T-helper 1 cell treated with Interleukin-12 subunit alpha and Interleukin-12 subunit beta and Interleukin-4 antibody, amounts not matched to agents 30 μg/mL and 1 μg/mL, for 36 hours (primary cell): ENCODE results near the gene MYOM3.
"Not testable (repeated sequence)": the region's sequence is repeated elsewhere in the genome, so short reads cannot be mapped to it uniquely, and the experiment has no call there.

ENCODE experiments used
- H3K27ac Mint-ChIP-seq: one replicate; pipeline ENCODE4 v1.8.0; 2021; ENCODE audit warnings: mild to moderate bottlenecking, mixed read lengths
- H3K27me3 Mint-ChIP-seq: one replicate; pipeline ENCODE4 v1.8.0; 2021; ENCODE audit warnings: low read depth, mixed read lengths
- H3K36me3 Mint-ChIP-seq: one replicate; pipeline ENCODE4 v1.8.0; 2021; ENCODE audit warnings: low read depth, mixed read lengths
- H3K4me1 Mint-ChIP-seq: one replicate; pipeline ENCODE4 v1.8.0; 2021; ENCODE audit warnings: low read depth, mixed read lengths
- H3K4me3 Mint-ChIP-seq: one replicate; pipeline ENCODE4 v1.8.0; 2021; ENCODE audit warnings: mild to moderate bottlenecking, moderate library complexity, mixed read lengths
- H3K9me3 Mint-ChIP-seq: one replicate; pipeline ENCODE4 v1.8.0; 2021; ENCODE audit warnings: mixed read lengths

Gene MYOM3

DNA sequence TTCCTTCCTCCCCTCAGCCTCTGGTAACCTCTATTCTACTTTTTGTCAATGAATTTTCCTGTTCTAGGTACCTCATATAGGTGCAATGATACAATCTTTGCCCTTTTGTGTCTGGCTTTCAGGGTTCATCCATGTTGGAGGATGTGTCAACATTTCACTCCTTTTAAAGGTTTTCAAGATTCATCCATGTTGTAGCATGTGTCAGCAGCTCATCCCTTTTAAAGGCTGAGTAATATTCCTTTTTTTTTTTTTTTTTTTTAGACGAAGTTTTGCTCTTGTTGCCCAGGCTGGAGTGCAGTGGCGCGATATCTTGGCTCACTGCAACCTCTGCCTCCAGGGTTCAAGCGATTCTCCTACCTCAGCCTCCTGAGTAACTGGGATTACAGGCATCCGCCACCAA lies 67.3 kb downstream of the MYOM3 start:
- not testable (repeated sequence) for H3K27ac Mint-ChIP-seq, H3K4me3 Mint-ChIP-seq, H3K4me1 Mint-ChIP-seq, H3K9me3 Mint-ChIP-seq, H3K36me3 Mint-ChIP-seq
- peaks cover 11% of the 10 kb centered on the region for H3K27me3 Mint-ChIP-seq

DNA sequence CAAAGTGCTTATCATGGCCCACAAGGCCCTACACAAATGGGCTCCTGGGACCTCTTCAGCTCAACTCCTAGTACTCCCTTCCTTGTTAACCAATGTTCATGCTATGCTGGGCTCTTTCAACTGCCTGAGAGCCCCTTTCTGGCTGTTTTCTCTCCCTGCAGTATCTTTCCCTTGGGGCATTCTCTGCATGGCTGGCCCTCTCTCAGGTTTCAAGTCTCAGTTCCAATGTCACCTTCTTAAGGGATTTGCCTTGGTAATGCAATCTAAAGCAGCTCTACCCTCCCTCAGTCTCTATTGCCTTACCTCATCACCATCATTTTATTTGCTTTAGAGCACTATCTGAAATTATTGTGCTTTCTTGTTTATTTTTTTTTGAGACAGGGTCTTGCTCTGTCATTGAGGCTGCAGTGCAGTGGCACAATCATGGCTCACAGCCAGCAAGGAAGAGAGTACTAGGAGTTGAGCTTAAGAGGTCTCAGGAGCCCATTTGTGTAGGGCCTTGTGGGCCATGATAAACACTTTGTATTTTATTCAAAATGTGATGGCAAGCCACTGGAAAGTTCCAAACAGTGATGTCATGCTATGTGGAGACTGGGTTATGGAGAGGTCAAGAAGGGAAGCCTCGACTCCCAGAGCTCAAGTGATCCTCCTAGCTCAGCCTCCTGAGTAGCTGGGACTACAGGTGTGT lies 68.4 kb downstream of the MYOM3 start:
- H3K9me3 Mint-ChIP-seq, result no peaks in the 10 kb centered on the region
- no peaks in the 10 kb centered on the region for H3K36me3 Mint-ChIP-seq
- H3K4me3 Mint-ChIP-seq, result no peak overlapping the region
- no peak overlapping the region for H3K27ac Mint-ChIP-seq
- H3K4me1 Mint-ChIP-seq, result no peaks in the 10 kb centered on the region
- peaks cover 13% of the 10 kb centered on the region for H3K27me3 Mint-ChIP-seq

DNA sequence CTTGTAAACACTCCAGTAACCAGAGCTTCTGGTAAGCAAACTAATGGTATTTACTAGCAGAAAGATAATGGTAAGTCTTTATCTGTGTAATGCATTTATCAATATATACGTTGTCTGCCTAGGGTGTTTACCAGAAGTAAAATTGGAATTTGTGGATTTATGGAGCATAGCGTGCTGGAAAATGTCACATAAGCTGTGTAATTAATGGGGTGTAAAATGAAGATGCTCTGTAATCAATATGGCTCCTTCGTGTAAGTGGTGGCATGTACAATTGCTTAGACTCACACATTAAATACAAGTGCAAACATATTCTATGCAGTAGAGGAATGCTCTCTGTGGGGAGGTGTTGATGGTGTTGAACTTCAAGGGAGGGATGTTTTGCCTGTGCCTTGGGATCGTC lies 69.6 kb downstream of the MYOM3 start:
- H3K27ac Mint-ChIP-seq, result no peak overlapping the region
- H3K27me3 Mint-ChIP-seq, result peaks cover 13% of the 10 kb centered on the region
- no peaks in the 10 kb centered on the region for H3K36me3 Mint-ChIP-seq
- H3K4me3 Mint-ChIP-seq, result no peak overlapping the region
- no peaks in the 10 kb centered on the region for H3K9me3 Mint-ChIP-seq
- no peaks in the 10 kb centered on the region for H3K4me1 Mint-ChIP-seq

DNA sequence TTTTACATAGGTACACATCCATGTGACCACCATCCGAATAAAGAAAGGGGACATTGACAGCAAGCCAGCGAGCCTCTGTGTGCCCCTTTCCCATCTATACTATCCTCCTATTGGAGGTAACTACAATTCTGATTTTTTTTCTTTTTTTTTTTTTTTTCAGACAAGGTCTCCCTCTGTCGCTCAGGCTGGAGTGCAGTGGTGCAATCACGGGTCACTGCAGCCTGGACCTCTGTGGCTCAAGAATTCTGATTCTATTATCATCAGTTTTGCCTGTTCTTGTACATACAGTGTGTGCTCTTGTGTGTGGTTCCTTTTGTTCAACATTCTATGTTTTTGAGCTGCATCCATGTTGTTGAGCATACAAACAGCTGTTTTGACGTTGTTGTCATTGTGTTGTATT lies 75.8 kb downstream of the MYOM3 start:
- Mint-ChIP-seq H3K36me3 (no peaks in the 10 kb centered on the region), H3K4me1 (no peaks in the 10 kb centered on the region), H3K9me3 (no peaks in the 10 kb centered on the region), H3K4me3 (no peak overlapping the region), H3K27ac (no peak overlapping the region), H3K27me3 (peaks cover 18% of the 10 kb centered on the region)

DNA sequence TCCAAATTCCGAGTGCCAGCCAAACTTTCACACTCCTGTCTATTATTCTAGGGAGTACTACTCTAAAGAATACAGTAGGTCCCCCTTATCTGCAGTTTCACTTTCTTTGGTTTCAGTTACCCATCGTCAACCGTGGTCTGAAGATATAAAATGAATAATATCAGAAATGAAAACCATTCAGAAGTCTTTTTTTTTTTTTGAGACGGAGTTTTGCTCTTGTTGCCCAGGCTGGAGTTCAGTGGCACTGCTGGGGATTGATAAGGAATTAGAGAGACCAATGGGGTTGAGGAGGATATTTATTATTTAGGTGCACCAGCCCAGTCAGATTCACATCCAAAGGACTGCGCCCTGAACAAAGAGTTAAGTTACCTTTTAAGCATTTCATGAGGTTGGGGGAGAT lies 79.0 kb downstream of the MYOM3 start:
- H3K27ac Mint-ChIP-seq, result no peak overlapping the region
- no peaks in the 10 kb centered on the region for H3K9me3 Mint-ChIP-seq
- no peak overlapping the region for H3K4me3 Mint-ChIP-seq
- no peaks in the 10 kb centered on the region for H3K36me3 Mint-ChIP-seq
- H3K4me1 Mint-ChIP-seq, result no peaks in the 10 kb centered on the region
- peaks cover 11% of the 10 kb centered on the region for H3K27me3 Mint-ChIP-seq

DNA sequence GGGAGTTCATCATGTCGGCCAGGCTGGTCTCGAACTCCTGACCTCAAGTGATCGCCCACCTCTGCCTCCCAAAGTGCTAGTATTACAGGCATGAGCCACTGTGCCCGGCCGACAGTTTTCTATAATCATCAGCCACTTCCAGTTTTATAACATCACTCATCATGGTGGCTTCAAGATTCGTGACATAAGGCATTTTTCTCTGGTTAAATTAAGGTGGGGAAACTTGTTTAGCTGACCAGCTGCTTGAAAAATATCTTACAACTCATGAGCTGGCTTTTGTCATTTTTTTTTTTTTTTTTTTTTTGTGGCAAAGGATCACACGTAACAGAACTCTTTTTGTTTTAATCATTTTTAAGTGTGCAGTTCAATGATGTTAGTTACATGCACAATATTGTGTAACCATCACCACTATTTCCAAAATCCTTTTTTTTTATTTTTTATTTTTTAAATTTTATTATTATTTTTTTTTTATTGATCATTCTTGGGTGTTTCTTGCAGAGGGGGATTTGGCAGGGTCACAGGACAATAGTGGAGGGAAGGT lies 80.9 kb downstream of the MYOM3 start:
- H3K36me3 Mint-ChIP-seq, H3K27me3 Mint-ChIP-seq, H3K4me3 Mint-ChIP-seq, H3K4me1 Mint-ChIP-seq, H3K27ac Mint-ChIP-seq, H3K9me3 Mint-ChIP-seq: not testable (repeated sequence)

DNA sequence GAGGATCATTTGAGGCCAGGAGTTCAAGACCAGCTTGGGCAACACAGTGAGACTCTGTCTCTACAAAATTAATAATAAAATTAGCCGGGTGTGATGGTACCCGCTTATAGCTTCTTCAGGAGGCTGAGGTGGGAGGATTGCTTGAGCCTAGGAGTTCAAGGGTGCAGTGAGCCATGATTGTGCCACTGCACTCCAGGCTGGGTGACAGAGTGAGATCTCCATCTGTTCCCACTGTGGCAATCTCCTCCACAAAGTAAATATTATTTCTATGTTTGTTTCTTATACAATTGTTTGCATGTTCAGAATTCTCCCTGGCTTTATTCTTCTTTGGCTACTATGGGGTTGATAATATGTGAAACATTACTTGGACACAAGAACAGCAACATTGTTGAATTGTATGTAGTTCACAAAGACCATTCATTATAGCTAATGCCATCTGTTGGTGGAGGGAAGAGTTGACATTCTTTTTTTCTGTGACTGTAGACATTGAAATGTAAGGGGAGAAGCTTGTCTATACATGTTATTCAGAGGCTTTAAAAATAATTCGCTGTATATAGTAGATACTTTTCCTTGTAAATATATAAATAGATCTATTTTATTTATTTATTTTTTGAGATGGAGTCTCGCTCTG lies 84.0 kb downstream of the MYOM3 start:
- H3K27ac Mint-ChIP-seq, result no peak overlapping the region
- no peak overlapping the region for H3K4me3 Mint-ChIP-seq
- no peaks in the 10 kb centered on the region for H3K36me3 Mint-ChIP-seq
- H3K9me3 Mint-ChIP-seq, result no peaks in the 10 kb centered on the region
- peaks cover 4% of the 10 kb centered on the region for H3K27me3 Mint-ChIP-seq
- H3K4me1 Mint-ChIP-seq, result no peaks in the 10 kb centered on the region

DNA sequence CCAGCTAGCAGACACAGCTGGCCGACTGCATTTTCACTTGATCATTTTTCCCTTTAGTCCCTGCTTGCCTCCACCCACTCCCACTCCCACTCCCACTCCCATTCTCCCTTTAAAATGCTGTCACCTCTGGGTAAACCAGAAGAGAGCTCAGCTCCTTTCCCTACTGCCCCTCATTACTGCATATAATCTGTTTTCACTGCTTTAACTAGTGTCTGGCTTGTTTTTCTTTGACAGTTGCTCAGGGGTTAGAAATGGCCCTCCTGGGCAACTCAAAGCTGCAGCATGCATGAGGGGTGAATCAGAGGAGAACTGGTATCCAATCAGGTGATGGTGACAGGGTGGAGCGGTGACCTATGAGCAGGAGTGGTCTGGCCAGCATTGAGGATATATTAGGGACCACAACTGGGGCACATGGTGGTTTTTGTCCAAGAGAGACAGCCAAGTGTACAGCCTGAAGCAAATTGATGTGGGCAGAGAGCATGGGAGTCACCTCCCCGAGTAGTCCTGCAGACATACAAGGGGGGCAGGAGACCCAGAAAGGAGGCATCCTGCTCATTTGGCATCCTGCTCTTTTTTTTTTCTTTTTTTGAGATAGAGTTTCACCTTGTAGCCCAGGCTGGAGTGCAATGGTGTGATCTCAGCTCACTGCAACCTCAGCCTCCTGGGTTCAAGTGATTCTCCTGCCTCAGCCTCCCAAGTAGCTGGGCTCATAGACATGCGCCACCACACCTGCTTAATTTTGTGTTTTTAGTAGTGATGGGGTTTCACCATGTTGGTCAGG lies 89.2 kb downstream of the MYOM3 start:
- Mint-ChIP-seq H3K4me3 (no peak overlapping the region), H3K27ac (no peak overlapping the region), H3K9me3 (no peaks in the 10 kb centered on the region), H3K4me1 (no peaks in the 10 kb centered on the region), H3K36me3 (no peaks in the 10 kb centered on the region), H3K27me3 (peaks cover 10% of the 10 kb centered on the region)

DNA sequence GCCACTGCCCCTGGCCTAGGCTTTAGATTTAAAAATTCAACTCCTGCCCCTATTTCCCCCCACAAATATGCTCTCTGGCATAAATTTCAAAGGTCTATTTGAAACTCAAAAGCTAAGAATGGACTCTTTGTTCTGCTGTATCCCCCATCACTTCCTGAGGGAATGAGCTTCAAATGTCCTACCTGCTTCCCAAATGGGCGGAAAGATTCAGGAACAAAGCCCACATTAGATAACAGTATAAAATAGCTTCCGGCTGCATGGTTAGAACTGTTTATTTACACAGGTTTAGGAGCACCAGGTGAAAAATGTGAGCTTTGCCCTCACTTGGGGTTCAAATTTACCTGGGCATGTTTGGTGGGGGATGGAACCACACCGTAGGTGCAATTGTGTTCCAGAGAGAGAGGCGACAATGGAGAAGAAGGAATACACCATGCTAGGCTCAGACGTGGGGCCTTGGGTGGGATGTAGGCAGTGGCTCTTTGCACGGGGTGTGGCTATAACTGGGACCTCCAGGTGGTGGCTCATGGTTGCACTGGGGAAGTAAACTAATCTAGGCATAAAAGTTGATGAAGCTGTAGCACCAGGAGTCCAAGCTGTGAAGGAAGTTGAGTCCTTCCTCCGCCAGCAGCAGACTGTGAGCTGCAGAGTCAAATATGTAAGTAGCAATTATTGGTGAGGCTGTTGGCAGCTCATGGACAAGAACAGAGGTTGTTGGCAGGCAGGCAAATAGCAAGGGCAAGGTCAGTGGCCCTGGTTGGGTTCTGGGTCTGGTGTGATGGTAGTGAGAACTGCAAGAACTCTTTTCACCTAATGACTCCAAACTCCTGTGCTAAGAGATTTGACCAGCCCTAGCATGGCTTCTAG lies 90.3 kb downstream of the MYOM3 start:
- H3K27ac Mint-ChIP-seq, result no peak overlapping the region
- no peak overlapping the region for H3K4me3 Mint-ChIP-seq
- H3K4me1 Mint-ChIP-seq, result no peaks in the 10 kb centered on the region
- H3K27me3 Mint-ChIP-seq, result peaks cover 10% of the 10 kb centered on the region
- H3K36me3 Mint-ChIP-seq, result no peaks in the 10 kb centered on the region
- no peaks in the 10 kb centered on the region for H3K9me3 Mint-ChIP-seq

DNA sequence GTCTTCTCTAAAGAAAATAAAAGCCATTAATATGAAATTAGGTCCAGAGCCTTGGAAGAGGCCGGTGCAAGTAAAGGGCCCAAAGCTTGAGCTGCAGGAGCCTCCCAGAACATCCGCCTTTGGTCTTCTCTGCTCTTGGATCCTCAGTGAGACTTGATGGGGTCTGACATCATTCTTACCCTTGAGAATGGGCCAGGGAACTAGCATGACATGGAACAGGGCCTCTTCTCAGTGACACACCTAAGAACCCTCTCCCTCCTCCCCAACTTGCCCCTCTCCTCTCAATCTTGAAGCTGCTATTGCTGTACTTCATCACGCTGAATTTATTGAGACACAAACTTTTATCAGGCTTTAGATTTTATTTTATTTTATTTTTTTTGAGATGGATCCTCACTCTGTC lies 91.5 kb downstream of the MYOM3 start:
- Mint-ChIP-seq H3K9me3 (no peaks in the 10 kb centered on the region), H3K36me3 (no peaks in the 10 kb centered on the region), H3K4me3 (no peak overlapping the region), H3K27me3 (peaks cover 10% of the 10 kb centered on the region), H3K4me1 (no peaks in the 10 kb centered on the region), H3K27ac (no peak overlapping the region)

DNA sequence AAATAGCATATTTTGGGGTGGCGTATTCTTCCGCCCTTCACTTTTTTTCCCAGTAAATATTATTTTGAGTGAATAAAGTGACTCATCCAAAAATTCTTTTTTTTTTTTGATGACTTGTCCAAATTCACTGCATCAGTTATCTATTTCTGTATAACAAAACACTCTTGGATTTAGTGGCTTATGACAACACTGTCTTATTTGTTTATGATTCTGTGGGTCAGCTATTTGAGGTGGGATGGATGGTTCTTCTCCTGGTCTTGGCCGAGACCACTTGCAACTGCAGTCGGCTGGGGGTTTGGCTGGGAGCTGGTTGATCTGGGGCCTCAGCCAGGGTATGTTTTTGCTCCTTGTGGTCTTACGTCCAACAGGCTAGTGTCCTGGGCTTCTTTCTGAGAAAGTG lies 91.9 kb downstream of the MYOM3 start:
- Mint-ChIP-seq H3K27ac (no peak overlapping the region), H3K36me3 (no peaks in the 10 kb centered on the region), H3K27me3 (peaks cover 6% of the 10 kb centered on the region), H3K4me1 (no peaks in the 10 kb centered on the region), H3K4me3 (no peak overlapping the region), H3K9me3 (no peaks in the 10 kb centered on the region)

DNA sequence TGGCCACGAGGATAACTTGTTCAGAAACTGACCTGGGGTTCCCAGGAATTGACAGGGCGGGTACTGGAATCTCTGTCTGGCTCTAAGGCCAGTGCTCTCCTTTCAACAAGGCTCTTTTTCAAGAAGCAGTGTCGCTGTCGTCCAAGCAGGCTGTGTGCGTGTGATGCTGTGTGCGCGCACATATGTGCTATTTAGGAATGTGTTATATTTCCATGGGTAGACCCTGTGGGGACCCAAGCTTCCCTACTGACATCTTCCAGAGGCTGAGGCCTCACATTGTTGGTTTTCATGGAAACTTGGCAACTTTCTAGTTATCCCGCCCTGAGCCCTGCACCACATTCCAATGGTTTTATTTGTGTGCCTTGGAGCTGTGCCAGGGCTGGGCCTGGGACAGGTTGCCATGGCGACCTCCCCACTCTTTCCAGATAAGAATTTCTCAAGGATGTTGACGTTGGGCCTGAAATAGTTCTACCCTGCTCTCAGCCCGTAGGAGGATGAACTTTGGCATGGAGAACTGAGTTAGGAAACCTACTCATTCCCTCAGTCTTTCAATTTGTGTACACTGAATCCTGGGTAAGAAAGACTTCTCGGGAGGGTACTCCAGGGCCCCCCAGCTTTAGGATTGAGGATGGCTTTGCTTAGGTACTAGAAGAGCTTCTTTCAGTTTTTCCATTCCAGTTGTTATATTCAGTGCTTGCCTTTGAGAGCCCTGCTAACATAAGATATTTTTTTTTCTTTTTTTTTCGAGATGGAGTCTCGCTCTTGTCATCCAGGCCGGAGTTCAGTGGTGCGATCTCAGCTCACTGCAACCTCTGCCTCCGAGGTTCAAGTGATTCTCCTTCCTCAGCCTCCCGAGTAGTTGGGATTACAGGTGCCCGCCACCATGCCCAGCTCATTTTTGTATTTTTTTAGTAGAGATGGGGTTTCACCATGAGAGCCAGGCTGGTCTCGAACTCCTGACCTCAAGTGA lies 93.0 kb downstream of the MYOM3 start:
- H3K4me1 Mint-ChIP-seq, result no peaks in the 10 kb centered on the region
- H3K27me3 Mint-ChIP-seq, result peaks cover 6% of the 10 kb centered on the region
- H3K27ac Mint-ChIP-seq, result no peak overlapping the region
- no peak overlapping the region for H3K4me3 Mint-ChIP-seq
- no peaks in the 10 kb centered on the region for H3K9me3 Mint-ChIP-seq
- no peaks in the 10 kb centered on the region for H3K36me3 Mint-ChIP-seq
